GM19023 (cell line): Measurements from ENCODE around the gene TMEM138.

Experiments used
- ATAC-seq: cut with Tn5 transposase; IDR thresholded peaks from one replicate; pipeline ENCODE4 v1.9.1; 2021; ENCODE audit warnings: mild to moderate bottlenecking, moderate library complexity; ENCODE audit not compliant: unreplicated experiment

TMEM138 gene

DNA sequence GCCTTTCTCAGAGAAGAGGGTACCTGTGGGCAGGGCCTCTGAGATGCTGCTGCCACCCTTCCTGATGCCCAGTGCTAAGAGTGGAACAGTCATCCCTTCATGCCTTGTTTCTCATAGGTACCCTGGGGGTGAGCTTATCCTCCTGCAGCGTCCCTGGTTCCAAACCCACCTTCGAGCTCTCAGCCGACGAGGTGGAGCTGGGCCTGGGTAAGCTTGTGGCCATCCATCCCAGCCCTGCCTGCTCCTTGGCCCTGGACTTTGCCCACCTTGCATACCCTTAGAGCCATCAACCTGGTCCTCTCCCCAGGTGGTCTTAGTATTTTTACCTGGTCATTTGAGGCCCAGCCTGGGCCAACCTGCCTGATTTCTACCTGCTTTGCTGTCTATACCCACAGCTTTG is 20.5 kb upstream of the TMEM138 start:
- no peak for ATAC-seq

GRCh38 chr11:61342207-61342803 is 19.9 kb upstream of the TMEM138 start:
- ATAC-seq = no peak

DNA sequence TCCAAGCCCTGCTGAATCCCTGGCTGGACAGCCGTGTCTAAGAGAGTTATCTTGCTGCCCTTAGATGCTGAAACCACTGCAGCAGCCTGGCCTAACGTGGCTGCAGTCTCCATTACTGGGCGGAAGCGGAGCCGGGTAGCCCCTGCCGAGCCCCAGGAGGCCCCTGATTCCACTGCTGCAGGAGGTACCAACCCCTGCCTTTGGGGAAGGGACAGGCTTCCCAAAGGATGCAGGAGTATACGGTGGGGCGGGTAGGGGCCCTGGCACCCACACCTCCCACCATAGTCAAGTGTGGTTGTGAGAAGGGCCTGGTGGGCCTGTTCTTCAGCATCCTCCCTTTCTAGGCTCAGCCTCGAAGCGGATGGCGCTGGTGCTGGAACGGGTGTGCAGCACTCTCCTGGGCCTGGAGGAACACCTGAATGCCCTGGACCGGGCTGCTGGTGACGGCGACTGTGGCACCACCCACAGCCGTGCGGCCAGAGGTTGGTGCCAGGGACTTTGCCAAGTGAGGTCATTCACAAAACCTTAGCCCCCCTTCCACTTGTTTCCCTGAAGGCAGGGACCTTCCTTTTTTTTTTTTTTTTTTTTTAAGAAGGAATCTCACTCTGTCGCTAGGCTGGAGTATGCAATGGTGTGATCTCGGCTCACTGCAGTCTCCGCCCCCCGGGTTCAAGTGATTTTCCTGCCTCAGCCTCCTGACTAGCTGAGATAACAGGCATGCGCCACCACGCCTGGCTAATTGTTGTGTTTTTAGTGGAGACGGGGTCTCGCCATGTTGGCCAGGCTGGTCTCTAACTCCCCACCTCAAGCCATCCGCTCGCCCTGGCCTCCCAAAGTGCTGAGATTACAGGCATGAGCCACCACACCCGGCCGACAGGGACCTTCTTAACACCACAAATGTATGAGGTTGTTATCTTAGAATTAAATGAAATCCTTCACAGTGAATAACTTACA is 18.1 kb upstream of the TMEM138 start:
- no peak for ATAC-seq

GRCh38 chr11:61345170-61345610 is 17.0 kb upstream of the TMEM138 start:
- no peak for ATAC-seq

DNA sequence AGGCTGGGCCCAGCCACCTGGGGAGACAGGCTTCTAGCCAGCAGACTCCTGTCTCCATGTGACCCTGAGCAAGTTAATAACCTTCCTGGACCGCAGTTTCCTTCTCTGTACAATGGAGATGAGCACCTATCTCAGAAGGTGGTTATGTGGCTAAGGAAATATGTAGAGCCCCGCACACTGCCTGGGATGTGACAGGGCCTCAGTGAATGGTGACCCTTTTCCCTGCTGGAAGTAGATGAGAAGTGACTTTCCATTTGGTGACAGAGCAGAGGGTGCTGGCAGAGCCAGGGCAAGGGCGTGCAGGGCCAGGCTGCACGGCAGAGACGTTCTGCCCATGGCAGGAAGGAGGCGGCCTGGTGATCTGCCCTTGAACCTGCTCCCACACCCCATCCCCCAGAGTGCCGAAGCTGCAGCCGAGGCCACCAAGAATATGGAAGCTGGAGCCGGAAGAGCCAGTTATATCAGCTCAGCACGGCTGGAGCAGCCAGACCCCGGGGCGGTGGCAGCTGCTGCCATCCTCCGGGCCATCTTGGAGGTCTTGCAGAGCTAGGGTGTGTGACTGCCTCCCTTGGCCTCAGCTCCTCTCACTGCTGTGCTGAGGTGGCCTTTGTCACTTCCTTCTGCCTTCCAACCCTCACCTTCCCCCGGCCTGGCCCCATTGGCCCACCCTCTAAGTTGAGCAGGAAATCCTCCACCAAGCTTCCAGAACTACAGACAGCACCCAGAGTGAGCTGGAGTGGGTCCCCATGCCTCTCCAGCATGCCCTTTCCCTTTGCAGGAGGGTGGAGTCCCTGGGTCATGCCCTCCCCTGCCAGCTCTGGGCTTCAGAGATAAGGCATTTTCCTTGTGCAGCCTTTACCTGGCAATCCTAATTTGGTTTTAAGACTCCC is 16.0 kb upstream of the TMEM138 start:
- ATAC-seq = no peak

DNA sequence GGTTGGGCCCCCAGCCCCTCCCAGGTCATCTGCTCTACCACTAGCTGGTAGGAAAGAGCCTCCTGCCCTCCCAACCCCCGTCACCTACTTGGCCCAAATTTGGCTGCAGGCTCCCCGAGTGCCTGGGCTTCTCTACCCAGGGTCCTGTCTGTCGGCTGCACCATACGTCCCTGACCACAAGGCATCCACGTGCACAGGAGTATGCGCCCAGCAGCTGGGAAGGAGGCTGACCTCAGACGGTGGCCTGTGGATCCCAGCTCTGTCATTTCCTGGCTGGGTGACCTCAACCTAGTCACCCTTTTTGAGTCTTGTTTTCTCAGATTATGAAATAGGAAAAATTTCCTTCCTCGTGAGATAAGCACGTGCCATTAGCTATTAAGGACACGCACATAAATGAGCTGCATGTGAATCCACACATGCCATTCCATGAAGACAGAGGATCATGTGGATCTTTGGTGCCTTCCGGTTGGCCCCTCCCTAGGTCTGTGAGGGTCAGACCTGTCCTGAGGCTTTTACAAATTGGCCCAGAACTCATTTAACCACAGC is 14.2 kb upstream of the TMEM138 start:
- no peak for ATAC-seq

DNA sequence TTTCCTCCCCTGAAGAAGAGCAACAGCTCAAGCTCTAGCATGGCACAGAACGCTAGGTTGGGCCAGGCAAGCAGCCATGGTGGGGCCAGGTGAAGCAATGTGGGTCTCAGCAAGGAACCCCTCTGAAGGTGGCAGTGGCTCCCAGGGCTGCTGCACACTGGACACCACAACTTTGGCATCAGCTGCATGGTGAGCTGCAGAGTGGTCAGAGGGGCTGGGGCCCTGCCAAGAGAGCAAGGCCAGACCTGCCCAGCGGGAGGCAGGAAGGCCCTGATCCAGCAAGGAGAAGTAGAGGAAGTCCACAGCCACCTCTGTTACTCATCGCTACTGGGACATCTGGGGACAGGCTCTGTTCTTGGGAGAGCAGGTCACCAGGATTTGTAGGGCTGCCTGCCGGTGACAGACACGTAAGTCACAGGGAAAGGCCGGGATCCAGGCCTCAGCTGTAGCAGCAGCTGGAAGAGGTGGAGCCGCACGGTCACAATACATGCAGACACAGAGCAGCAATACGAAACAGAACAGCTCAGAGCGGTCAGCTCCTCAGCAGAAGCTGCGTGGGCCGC is 12.9 kb upstream of the TMEM138 start:
- no peak for ATAC-seq

- no peak for ATAC-seq
These were observed 12.3 kb upstream of the TMEM138 start for GRCh38 chr11:61349916-61350315.

GRCh38 chr11:61350336-61350735 is 11.8 kb upstream of the TMEM138 start:
- ATAC-seq = no peak

DNA sequence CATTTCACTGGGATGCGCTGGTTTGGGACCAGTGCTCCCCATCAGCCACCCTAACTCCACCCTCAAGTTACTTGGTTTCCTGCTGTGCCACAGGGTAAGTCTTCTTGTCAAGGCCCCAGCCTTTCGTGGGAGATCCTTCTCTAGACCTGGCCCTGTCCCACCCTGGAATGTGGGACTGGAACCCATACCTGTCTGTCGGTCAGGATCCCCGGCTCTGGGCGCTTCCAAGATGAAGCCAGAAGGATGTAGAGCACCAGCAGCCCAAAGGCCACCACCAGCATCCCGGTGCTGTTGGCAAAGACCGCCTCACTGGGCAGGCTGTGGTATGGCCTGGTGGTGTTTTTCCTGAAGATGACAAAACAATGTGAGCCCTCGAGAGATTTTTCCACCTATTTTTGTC is 11.4 kb upstream of the TMEM138 start:
- ATAC-seq = no peak

DNA sequence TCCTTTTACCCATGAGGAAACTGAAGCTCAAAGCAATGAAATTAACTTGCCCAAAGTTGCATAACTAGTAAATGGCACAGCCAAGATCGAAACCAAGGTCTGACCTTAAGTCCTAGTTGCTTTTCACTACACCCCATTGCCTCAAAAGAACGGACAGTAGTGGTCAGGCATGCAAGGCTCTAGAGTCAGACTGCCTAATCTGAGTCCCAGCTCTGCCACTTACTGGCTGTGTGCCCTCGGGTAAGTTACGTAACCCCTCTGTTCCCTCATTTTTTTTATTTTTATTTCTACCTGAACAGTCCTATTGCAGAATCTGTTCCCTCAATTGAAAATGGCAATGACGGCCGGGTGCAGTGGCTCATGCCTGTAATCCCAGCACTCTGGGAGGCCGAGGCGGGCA is 10.1 kb upstream of the TMEM138 start:
- no peak for ATAC-seq

- no peak for ATAC-seq
These were observed 8.8 kb upstream of the TMEM138 start for GRCh38 chr11:61353131-61354067.

DNA sequence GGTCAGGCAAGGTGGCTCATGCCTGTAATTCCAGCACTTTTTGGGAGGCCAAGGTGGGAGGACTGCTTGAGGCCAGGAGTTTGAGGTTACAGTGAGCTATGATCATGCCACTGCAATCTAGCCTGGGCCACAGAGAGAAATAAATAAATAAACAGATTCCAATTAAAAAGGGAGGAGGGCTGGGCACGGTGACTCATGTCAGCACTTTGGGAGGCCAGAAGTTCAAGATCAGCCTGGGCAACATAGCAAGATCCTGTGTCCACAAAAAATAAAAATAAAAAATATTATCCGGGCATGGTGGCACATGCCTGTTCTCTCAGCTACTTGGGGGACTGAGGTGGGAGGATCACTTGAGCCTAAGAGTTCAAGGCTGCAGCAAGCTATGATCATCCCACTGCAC is 8.0 kb upstream of the TMEM138 start:
- ATAC-seq = no peak

DNA sequence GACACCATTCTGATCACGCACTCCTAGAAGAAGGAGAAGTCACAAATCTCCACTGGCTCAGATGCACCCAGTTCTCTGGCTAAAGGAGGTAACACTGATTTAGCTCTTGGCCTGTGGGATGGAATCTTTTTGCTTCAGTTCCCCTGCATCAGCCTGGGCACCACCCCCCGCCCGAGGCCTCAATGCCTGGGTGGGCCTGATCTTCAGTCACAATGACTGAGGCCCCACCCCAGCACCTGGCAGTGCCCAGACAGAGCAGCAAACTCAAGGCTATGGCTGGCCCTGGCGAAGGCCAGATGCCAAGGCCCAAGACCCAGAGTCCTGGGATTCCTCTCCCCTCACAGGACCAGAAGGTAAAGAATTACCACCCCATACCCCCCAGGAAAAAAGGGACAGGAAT is 5.5 kb upstream of the TMEM138 start:
- no peak for ATAC-seq

- peak; percentile 33 for ATAC-seq
These were observed 4.8 kb upstream of the TMEM138 start for GRCh38 chr11:61357233-61357893.

GRCh38 chr11:61357894-61358239 is 4.3 kb upstream of the TMEM138 start:
- no peak for ATAC-seq

GRCh38 chr11:61358566-61358965 is 3.6 kb upstream of the TMEM138 start:
- no peak for ATAC-seq

- no peak for ATAC-seq
These were observed 2.7 kb upstream of the TMEM138 start for GRCh38 chr11:61359516-61359915.

- no peak for ATAC-seq
These were observed 885 bp upstream of the TMEM138 start for GRCh38 chr11:61361237-61361740.
